NCI-H128 (cell line): Measurements from ENCODE around the gene PTDSS2.
"Not testable (repeated sequence)": the region's sequence is repeated elsewhere in the genome, so short reads cannot be mapped to it uniquely, and the experiment has no call there.

Experiments
- DNase-seq: peaks from one replicate; lab custom pipeline; 2025; ENCODE audit not compliant: unreplicated experiment; lab: John Stamatoyannopoulos, UW

Gene PTDSS2

DNA sequence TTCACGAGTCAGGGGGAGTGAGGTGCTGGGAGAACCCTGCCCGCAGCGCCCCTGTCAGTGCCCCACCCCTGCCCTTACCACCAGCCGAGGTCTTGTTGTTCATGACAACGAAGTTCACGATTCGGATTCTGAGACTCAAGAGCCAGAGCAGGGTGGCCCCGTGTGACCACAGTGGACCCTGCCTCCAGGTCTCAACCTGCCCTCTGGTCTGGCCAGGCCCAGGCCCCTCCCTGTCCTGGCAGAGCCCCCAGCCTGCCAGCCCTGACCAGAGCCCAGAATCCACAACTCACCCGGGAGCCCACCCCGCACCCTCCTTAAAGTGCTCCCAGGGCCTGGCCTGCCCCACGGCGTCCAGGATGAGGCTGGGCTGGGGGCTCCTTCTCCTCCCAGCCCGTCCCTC, 18.2 kb upstream of the PTDSS2 start:
- no peak for DNase-seq

DNA sequence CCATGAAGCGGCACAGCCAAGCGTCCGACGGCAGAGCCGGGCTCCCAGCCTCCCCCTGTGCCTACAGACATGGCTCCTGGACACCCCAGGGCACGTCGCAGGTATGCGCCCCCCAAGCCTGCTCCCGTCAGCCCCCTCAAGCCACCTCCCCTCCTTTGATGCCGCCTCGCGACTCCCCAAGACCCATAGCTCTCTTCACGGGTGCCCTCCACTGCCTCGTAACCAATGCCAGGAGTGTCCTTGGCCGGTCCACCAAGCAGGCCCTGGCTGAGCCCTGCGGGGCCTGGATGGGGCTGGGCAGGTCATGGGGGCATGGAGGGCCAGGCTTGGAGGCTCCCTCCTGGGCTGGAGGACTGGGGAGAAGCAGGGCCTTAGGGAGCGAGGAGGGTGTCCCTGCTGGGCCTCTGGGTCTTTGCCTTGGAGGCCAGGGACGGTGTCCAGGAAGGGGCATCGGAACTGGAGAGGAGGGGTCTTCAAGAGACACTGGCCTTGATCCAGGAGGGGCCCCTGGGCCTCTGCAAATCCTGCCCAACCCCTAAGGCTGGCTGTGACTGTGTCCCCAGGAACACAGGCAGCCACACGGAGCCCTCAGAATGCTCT, 17.5 kb upstream of the PTDSS2 start:
- DNase-seq: no peak

DNA sequence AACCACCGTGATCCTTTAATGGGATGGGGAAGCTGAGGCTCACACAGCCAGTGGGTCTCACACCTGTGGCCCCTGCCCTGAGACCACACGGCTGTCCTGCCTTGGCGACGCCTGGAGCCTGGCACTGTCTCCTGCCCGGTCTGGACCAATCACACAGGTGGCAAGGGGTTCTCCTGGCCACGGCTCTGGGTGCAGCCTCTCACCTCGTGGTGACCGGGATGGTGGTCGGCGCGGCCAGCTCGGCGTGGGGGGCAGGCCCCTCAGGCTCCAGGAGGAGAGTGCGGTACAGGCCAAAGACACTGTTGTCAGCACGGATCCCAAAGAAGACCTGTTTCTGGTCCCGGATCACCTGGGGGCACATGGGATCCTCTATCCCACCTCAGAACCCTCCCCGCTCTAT, 17.0 kb upstream of the PTDSS2 start:
- no peak for DNase-seq

DNA sequence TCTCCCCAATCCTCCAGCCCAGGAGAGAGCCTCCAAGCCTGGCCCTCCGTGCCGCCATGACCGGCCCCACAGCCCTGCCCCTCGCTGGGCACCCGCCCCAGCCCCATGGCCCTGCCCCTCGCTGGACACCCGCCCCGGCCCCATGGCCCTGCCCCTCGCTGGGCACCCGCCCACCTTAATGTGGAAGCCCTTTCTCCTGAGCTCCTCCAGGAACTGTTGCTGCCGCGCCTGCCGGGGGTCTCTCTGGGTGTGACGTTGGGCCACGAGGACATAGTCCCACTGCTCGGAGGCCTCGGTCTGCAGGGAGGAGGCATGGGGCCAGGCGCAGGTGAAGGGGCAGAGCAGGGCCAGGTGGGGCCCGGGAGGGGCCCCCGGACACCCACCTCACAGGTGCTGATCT, 16.4 kb upstream of the PTDSS2 start:
- DNase-seq: no peak

DNA sequence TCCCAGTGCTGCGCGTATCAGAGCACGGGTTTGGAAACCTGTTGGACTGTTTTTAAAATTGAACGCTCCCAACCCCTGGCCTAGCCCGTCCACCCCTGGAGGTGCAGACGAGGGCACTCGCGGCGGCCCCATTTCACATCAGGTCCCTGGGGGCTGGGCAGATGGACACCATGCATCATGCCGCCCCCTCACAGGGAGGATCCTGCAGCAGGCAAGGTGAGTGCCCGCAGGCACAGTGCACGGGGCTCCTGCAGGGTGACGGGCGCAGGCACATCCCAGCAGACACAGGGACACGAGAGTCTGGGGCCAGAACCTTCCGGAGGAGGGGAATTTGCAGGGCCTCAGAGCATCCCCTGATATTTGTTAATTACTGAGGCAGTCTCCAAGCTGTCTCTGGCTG, 15.6 kb upstream of the PTDSS2 start:
- no peak for DNase-seq

DNA sequence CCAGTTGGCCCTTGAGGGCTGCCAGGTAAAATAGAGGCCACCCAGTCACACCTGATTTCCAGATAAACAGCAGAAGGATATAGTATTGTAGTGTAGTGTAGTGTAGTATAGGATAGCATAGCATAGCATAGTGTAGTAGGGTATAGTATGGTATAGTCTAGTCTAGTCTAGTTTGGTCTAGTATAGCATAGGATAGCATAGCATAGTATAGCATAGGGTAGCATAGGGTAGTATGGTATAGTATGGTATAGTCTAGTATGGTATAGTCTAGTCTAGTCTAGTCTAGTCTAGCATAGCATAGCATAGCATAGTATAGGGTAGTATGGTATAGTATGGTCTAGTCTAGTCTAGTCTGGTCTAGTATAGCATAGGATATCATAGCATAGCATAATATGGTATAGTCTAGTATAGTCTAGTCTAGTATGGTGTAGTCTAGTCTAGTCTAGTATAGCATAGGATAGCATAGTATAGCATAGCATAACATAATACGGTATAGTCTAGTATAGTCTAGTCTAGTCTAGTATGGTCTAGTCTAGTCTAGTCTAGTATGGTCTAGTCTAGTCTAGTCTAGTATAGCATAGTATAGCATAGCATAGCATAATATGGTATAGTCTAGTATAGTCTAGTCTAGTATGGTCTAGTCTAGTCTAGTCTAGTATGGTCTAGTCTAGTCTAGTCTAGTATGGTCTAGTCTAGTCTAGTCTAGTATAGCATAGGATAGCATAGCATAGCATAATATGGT, 14.9 kb upstream of the PTDSS2 start:
- not testable (repeated sequence) for DNase-seq

DNA sequence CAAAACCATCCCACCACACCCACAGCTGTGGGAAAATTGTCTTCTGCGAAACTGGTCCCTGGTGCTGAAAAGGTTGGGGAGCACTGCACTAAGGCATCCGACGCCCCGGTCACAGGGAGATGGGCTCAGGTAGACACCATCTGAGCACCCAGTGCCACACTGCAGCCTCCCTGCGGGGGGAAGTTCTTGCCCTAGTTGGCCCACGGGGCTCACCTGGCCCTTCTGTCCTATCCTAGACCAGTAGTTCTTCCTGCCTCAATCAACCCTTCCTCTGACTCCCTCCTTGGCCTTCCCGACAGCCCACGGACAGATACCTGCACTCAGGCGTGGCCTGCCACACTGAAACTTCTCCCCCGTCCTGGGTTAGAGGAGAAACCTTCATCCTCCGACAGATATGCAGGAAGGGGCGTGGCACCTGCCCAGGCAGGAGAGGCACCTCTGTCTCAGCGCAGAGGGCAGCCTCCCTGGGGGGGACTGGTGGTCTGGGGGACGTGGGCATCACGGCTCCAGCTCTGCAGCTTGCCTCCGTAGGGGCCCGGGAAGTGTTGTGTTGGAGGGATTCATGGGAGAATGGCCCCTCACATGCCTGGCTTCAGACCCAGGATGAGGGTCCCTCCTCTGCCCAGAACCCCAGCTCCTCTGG, 12.7 kb upstream of the PTDSS2 start:
- DNase-seq: no peak

DNA sequence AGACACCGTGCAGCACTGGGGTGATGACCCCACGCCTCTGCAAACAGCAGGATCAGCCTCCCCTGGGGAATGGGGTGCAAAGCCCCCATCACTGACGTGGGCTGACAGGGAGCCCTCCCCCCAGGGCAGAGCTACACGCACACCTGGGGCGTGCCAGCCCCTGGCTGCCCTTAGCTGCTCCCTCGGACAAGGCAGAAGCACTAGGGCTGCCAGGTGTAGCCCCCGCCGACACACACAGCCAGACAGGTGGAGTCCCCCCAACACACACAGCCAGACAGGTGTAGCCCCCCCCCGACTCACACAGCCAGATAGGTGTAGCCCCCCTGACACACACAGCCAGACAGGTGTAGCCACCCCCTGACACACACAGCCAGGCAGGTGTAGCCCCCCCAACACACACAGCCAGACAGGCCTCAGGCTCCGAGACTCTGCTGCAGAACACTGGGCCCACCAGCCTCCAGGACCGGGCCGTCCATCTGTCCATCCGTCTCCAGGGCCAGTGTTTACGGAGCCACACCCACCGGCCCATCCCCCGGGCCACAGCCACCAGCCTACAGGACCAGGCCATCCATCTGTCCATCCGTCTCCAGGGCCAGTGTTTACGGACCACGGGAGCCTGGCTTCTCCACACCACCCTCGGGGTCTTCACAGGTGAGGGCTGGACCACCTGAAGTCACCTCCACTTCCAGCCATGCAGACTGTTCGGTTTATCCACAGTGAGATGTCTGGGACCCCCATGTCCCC, 11.8 kb upstream of the PTDSS2 start:
- DNase-seq: no peak

DNA sequence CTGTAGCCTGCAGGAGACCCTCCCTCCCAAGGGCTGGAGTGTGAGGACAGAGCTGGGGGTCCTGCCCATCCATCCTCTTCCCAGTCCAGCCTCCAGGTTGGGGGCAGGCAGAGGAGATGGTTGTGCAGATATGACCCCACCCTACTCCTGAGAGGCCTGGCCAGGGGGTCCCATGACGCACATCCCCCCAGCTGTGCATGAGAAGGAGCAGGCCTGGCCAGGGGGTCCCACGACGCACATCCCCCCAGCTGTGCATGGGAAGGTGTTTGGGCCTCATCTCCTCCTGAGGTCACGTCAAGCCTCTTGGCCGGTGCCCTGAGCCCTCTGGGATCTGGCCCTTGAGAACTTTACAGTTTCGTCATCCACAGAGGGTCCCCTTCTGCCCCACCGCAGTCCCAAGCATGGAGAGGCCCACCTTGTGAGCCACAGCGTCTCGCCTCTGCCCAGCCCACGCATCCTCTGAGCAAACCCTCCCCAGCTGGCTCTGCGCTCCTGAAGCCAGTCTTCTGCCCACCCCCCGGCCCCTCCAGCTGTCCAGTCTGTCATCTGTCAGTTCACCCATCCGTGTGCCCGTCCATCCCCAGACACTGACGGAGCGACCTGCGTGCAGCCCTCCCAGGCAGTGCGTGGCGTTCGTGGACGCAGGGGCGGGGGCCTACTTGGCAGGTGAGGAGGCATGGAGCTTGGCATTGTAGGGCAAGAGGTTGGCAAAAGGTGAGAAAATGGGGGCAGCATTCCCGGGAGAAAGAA, 10.6 kb upstream of the PTDSS2 start:
- DNase-seq: no peak

DNA sequence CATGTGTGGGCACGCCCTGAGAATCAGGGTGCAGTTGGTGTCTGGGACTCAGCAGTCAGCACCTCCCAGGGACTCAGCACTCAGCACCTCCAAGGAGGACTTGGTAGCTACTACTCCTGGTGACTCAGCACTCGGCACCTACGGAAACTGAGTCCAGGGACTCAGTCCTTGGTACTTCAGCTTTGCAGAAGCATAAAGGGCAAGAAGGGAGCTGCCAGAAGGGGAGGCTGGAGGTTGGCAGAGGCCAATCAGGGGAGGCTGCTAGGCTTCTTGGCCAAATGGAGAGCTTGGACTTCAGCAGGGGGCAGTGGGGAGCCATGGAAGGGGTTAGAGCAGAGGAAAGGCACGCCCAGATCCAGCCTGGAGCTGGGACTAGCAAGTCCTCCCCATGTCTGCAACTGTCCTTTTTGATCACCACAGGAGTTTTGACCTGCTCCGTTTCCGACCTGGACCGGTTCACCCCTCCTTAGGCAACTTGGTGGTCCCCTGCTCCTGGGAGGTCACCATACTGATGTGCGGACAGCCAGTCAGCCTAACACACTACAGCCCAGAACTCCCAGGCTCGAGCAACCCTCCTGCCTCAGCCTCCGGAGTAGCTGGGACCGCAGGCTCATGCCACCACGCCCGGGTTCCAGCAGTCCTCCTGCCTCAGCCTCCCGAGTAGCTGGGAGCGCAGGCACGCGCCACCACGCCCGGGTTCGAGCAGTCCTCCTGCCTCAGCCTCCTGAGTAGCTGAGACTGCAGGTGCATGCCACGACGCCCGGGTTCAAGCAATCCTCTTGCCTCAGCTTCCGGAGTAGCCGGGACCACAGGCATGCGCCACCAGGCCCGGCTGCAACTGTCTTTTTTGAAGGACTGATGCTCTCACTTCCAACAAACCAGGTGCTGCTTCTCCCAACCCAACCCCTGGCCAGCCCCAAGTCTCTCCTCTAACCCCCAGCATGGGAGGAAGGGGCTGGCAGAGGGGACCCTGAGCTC, 9.7 kb upstream of the PTDSS2 start:
- DNase-seq: no peak

DNA sequence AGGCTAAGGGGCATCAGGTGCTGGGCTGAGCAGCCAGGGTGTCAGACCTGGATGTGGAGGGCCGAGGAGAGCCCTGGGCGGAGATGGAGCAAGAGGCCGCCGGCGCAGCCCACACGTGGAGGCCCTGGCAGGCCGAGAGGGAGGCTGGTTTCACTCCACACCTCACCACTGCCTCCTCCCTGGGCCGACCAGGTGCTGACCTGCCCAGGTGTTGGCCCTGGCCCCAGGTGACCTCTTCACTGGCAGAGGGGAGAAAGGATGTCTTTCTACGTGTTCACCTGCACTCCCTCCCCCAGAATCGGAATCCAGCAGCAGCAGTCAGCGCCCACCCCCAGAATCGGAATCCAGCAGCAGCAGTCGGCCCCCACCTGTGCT, 9.0 kb upstream of the PTDSS2 start:
- no peak for DNase-seq

DNA sequence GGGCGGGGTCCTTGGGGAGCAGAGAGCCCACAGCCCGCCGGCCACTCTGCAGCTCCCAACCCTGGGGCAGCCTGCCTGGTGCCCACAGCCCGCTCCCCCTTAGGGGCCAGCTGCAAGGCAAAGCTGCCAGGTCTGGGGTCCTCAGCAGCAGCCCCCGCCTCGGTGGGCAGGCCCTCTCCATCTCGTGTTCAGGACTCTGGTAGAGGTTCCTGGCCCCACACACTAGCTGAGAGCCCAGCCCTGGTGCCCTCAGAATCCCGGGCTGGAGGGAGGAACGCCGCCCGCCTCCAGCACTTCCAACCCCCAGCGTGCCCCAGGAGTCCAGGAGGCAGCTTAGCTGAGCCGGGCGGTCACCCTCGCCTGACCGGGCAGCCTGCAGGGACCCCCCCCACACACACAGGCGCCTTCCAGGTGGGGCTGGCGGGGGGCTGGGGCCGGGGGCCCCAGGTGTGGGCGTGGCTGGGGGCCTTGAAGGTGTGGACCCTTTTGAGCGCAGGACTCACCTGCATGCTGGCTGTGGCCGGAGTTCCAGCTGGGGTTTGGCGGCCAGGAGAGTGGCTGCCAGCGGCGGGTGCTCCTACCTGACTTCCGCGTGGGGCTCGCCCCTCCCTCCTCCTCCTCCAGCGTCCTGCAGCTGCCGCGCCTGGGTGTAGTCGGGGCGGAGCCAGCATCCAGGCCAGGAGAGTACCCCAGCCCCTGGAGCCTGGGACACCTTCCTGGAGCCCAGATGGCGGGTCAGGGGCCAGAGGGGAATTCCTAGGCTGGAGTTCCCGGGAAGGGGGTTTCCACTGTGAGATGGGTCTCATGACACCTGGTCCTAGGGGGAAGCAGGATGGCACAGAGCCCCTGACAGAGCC, 8.4 kb upstream of the PTDSS2 start, which contains the start of gene ANO9:
TSS of gene ANO9 (minus strand) at position 594 of the 857 bp plus-strand sequence. CDS start at position 509, 85 bp downstream.
- peak; percentile 26 for DNase-seq

DNA sequence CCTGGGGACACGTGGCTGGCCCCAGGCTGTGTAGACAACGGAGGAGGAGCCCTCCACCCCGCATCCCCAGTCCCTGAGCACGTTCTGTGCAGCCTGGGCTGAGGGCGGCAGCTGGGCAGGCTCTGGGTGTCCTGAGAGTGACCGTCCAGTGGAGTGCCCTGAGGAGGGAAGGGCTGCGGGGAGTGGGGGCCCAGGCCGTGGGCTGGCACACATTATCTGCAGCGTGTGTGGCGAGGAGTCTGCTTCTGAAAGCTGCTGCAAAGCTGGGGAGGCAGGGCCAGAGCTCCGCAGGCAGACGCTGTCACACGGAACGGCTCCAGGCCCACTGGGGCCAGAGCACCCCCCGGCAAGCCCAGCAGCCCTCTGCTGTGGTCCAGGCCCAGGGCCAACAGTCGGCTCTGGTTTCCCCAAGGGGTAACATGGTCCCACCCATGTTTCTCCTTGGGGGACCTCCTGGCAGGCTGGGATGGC, 7.4 kb upstream of the PTDSS2 start:
- no peak for DNase-seq

DNA sequence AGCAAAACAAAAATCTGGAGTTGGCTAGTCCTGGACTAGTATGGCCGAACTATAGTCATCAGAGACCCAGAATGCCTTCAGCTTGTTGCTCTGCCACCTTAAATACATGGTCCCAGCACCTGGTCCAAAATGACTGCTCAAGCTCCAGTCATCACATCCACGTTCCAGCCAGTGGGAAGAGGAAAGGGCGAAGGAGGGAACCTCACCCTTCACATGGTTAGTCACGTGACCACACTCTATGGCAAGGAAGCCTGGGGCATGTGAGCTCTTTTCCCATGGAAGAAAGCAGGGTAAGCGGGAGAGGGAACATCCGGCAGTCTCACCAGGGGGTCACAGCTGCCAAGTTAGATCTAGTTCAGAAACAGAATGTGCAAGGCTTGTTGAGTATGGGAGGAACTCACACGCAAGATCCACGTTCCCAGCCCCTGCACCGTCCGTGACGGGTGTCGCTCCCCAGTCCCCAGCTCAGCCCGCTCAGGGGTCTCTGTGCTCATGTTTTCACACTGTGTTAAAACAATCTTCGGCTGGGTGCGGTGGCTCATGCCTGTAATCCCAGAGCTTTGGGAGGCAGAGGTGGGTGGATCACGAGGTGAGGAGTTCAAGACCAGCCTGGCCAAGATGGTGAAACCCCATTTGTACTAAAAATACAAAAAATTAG, 6.4 kb upstream of the PTDSS2 start:
- no peak for DNase-seq

DNA sequence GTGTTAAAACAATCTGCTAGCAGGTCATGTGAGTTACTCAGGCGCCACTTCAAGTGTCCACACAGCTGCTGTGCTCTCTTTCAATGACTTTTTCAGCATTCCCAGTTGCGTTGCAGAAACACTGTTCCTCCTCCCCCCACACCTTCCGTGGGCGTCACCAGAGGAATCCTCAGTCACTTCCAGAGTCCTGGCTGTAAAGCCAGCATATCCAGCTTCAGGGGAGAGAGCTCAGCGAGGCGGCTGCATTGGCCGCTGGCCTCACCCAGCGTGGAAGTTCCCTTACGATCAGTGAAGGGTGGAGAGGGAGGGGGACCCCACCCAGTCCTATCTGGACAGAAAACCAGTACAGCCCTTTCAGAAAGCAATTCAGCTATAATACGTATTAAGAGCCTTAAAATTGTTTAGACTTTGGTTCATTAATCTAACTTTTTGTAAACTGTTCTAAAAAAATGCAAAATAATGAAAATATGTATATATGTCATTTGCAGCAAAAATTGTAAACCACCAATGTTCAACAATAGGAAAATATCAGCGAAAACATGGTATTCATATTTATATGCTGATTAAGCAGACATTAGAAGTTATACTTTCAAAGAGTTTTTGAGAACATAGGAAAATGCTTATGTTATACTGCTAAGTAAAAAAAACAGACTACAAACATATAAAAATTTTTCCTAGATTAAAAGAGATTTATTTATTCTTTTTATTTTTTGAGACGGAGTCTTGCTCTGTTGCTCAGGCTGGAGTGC, 5.5 kb upstream of the PTDSS2 start:
- DNase-seq: peak; percentile 32

DNA sequence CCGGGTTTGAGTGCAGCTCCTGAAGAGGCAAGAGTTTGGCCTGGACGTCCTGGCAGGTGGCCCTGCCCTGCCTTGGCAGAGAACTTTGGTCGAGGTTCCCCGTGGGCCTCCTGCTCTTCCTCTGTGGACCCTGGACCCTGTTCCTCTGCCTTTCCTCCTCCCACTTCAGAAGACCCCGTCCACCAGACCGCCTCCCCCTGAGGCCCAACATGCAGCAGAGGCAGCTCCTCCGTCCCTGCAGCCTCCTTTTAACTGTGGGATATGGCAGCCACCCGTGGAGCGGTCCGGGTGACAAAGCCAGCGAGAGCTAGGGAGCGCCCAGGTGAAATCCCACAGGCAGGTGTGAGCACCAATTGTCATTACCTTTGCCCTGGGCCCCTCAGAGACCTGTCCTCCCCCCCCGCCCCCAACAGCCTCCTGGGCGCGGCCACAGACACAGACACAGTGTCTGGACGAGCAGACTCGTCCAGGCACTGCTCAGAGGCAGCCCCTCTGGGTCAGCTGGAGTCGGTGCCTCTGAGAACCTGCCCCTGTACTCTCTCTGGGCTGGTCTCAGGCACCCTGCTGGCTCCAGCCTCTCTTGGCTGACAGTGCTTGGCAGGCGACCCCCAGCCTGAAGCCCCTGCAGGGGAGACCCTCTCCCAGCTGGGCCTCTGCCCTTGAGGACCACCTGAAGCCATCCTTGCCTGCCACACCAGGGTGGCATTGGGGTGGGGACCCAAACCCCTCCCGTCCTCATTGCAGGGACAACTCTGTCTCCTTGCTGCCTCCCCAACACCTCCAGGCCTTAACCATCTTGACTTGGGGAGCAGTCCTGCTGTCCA, 4.1 kb upstream of the PTDSS2 start:
- DNase-seq: no peak

DNA sequence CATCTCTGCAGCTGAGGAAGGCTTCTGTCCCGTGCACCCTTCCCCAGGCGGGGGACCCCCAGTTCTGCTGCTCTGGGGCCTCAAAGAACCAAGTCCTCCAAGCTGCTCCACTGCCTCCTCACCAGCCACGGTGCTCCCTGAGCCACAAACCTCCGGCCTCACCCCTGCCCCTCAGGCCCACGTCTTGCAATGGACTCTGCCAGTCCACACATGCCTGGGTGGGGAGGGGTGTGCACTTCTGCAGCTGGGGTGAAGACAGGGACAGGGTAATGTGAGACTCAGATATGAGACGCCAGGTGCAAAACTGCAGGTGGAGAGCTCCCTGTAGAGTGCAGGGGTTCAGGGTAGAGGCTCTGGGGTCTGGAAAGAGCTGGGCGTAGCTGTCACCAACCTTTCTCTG, 3.2 kb upstream of the PTDSS2 start:
- DNase-seq: no peak
